B cell (primary cell): ENCODE results near the gene BIRC7. TPM values are rescaled to one million over a fixed set of nuclear protein-coding genes. Genes with fewer than 3 reads are reported as not detected.

ENCODE experiments used
- ATAC-seq: fragments of 200-7000 bp; cut with Tn5 transposase; one replicate; pipeline ENCODE4 v1.10.0; 2021; ENCODE audit warnings: low read depth, mild to moderate bottlenecking, moderate number of reproducible peaks, moderate library complexity
- CTCF ChIA-PET: fragments of 350-600 bp; sonication (Branson Sonifier 250); formaldehyde crosslinking; loops from one replicate; lab custom pipeline; 2021; ENCODE audit warnings: antibody characterized with exemption, inconsistent platforms; lab: Charles Lee
- POLR2A ChIA-PET: fragments of 350-600 bp; sonication (Branson Sonifier 250); formaldehyde crosslinking; loops from one replicate; lab custom pipeline; 2021; ENCODE audit warnings: antibody characterized with exemption; lab: Charles Lee
- DNase-seq: peaks from one replicate; pipeline ENCODE4 v3.0.0; 2013
- H2AFZ ChIP-seq: 2 replicates; pipeline ENCODE4 v1.6.1; 2012; ENCODE audit warnings: mild to moderate bottlenecking, low read depth, low read length; ENCODE audit not compliant: insufficient read depth, poor library complexity, severe bottlenecking
- H3K27ac ChIP-seq, 2 donors: 1 replicate in 1 of 2; 2 replicates in 1 of 2; pipeline ENCODE4 v1.5.1; 2012 to 2013; ENCODE audit warnings: low read length in 2 of 2, mild to moderate bottlenecking in 2 of 2, moderate library complexity in 1 of 2
- H3K27me3 ChIP-seq, 4 experiments: fragments of 200-600 bp in 1 of 4; sonication (generic) in 1 of 4; replicated peaks in 1 of 4; 1 replicate in 2 of 4; 2 replicates in 2 of 4; pipeline versions ENCODE4 v1.6.1 to v1.7.0; 2013 to 2016; ENCODE audit warnings: low read length in 3 of 4, mild to moderate bottlenecking in 2 of 4, mixed read lengths in 1 of 4, moderate library complexity in 1 of 4; ENCODE audit not compliant: insufficient read depth in 4 of 4, control insufficient read depth in 3 of 4; ENCODE audit errors: control extremely low read depth in 1 of 4
- H3K36me3 ChIP-seq, 2 experiments: replicated peaks in 1 of 2; 1 replicate in 1 of 2; 2 replicates in 1 of 2; pipeline versions ENCODE4 v1.6.1 to v1.7.1; 2013; ENCODE audit warnings: low read length in 1 of 2; ENCODE audit not compliant: insufficient read depth in 2 of 2, control insufficient read depth in 1 of 2; ENCODE audit errors: control extremely low read depth in 1 of 2, extremely low read depth in 1 of 2
- H3K4me1 ChIP-seq, 2 donors: fragments of 200-600 bp in 1 of 2; sonication (generic) in 1 of 2; 1 replicate in 1 of 2; 2 replicates in 1 of 2; pipeline versions ENCODE4 v1.5.1 to v1.6.1; 2013 to 2017; ENCODE audit warnings: low read length in 2 of 2; ENCODE audit not compliant: control insufficient read depth in 2 of 2, insufficient read depth in 2 of 2
- H3K4me2 ChIP-seq: replicated peaks from 2 replicates; pipeline ENCODE3; 2012; ENCODE audit warnings: mild to moderate bottlenecking, low read depth, low read length; ENCODE audit not compliant: poor library complexity, severe bottlenecking
- H3K4me3 ChIP-seq, 5 experiments: fragments of 200-600 bp in 1 of 5; sonication (generic) in 1 of 5; 1 replicate in 3 of 5; 2 replicates in 2 of 5; pipeline versions ENCODE4 v1.5.1 to v1.7.0; 2011 to 2016; ENCODE audit warnings: low read length in 4 of 5, mild to moderate bottlenecking in 4 of 5, low read depth in 2 of 5, control low read depth in 1 of 5, moderate library complexity in 1 of 5; ENCODE audit not compliant: insufficient read depth in 1 of 5; ENCODE audit errors: control extremely low read depth in 1 of 5, extremely low read depth in 1 of 5
- H3K79me2 ChIP-seq: fragments of 200-600 bp; sonication (generic); one replicate; pipeline ENCODE4 v1.6.0; 2016; ENCODE audit warnings: low read length; ENCODE audit not compliant: control insufficient read depth, insufficient read depth
- H3K9ac ChIP-seq: fragments of 200-600 bp; sonication (generic); 2 replicates; pipeline ENCODE4 v1.6.1; 2017; ENCODE audit warnings: mild to moderate bottlenecking, low read length, moderate library complexity
- H3K9me3 ChIP-seq, 3 donors: one replicate each; pipeline versions ENCODE4 v1.6.1 to v1.7.1; 2013; ENCODE audit warnings: low read length in 2 of 3; ENCODE audit not compliant: control insufficient read depth in 2 of 3, insufficient read depth in 1 of 3; ENCODE audit errors: control extremely low read depth in 1 of 3
- H4K20me1 ChIP-seq: 2 replicates; pipeline ENCODE4 v1.6.0; 2012; ENCODE audit warnings: mild to moderate bottlenecking, low read length; ENCODE audit not compliant: insufficient read depth, control insufficient read depth, poor library complexity, severe bottlenecking
- H3K27ac Mint-ChIP-seq: one replicate; pipeline ENCODE4 v1.8.0; 2021; ENCODE audit warnings: mixed read lengths
- H3K27me3 Mint-ChIP-seq: one replicate; pipeline ENCODE4 v1.8.0; 2021; ENCODE audit warnings: mixed read lengths
- H3K4me1 Mint-ChIP-seq: one replicate; pipeline ENCODE4 v1.8.0; 2021; ENCODE audit warnings: mixed read lengths
- H3K4me3 Mint-ChIP-seq: one replicate; pipeline ENCODE4 v1.8.0; 2021; ENCODE audit warnings: mixed read lengths
- H3K9me3 Mint-ChIP-seq: one replicate; pipeline ENCODE4 v1.8.0; 2022; ENCODE audit warnings: mixed read lengths; ENCODE audit not compliant: insufficient read depth
- EZH2 ChIP-seq: IDR thresholded peaks from 2 replicates; pipeline ENCODE4 v1.6.1; 2012; ENCODE audit warnings: borderline replicate concordance, low read depth, mild to moderate bottlenecking, moderate library complexity, low read length; ENCODE audit not compliant: insufficient read depth, poor library complexity, severe bottlenecking
- WGBS: methylation state at CpG from one replicate; pipeline ENCODE4 v1.1.5; 2013; ENCODE audit warnings: missing lambda C conversion rate; ENCODE audit not compliant: insufficient coverage; 5-methylcytosine and 5-hydroxymethylcytosine counted together
- intact Hi-C: fragments of 100-400 bp; cut with micrococcal nuclease; formaldehyde crosslinking; loops from one replicate; pipeline ENCODE4 v1.10.0; 2022
- polyA minus RNA-seq: library from RNA; depleted of rRNA, polyadenylated mRNA; stranded (reverse); fragments of >200 nt; gene quantifications from 2 replicates; pipeline ENCODE4 v1.2.3, GENCODE V29; 2012
- polyA plus RNA-seq: library from polyadenylated mRNA; depleted of rRNA; stranded (reverse); fragments of >200 nt; gene quantifications from 2 replicates; pipeline ENCODE4 v1.2.3, GENCODE V29; 2012
- total RNA-seq, 2 donors: library from RNA; stranded (reverse); fragments of 120-200 nt in 1 of 2; gene quantifications; 1 replicate in 1 of 2; 2 replicates in 1 of 2; pipeline versions ENCODE4 v1.2.3 to v1.2.4, GENCODE V29; 2013 to 2022
- TF ChIP-seq, protein P1 (sequence below): fragments of 200-600 bp; IDR thresholded peaks from one replicate; pipeline ENCODE4 v1.8.0; 2022; ENCODE audit warnings: antibody characterized with exemption, mild to moderate bottlenecking

BIRC7 gene, protein sequence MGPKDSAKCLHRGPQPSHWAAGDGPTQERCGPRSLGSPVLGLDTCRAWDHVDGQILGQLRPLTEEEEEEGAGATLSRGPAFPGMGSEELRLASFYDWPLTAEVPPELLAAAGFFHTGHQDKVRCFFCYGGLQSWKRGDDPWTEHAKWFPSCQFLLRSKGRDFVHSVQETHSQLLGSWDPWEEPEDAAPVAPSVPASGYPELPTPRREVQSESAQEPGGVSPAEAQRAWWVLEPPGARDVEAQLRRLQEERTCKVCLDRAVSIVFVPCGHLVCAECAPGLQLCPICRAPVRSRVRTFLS
- total RNA-seq (not detected in 2 replicates), polyA plus RNA-seq (0.12 TPM in 1 of 2 replicates, not detected in the other), polyA minus RNA-seq (not detected in 2 replicates)
- 0.05 TPM for total RNA-seq (2013)

DNA sequence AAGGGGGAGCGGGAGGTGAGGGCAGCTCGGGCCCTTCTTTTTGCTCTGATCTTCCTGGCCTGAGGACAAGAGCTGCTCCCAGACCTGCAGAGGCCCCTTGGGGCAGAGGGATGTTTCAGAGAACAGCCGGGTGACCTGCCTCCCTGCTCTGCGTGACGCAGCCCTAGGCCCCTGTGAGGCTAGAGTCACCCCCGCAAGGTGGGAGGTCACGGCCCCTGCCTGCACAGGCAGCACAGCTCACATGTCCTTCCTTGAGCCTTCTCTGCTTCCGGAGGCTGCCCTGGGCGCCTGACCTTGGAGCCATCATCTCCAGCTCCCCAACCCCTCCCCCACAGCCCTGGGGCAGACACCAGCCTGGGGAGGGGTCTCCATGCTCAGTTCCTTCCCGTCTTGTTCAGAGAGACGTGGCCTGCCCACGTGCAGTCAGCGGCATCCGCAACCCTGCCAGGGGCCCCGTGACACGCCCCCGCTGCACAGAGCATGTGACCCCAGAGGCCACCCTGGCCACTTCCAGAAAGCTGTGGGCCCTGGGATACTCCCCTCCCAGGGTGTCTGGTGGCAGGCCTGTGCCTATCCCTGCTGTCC, at the start of gene BIRC7:
BIRC7 (plus strand) TSS at position 507 of the 585 bp plus-strand sequence. CDS start 192 bp downstream, outside the sequence.
- peaks cover 0 to 13% (median 0%) of the 10 kb centered on the region in 3 donors for H3K9me3 ChIP-seq
- no peak within 1 kb of the TSS for H3K4me3 ChIP-seq
- H3K27me3 Mint-ChIP-seq, result peaks cover 24% of the 10 kb centered on the region
- ATAC-seq, result no peak
- peaks cover 0 to 4% of the 10 kb centered on the region in 2 donors for H3K4me1 ChIP-seq
- H3K4me3 Mint-ChIP-seq, result no peak within 1 kb of the TSS
- ChIA-PET POLR2A (interaction anchor here (0.6 kb wide), 1 partner anchor 7 kb away, joined by 9 read pairs; no protein-coding TSS in a partner anchor), CTCF (interaction anchor here (1.8 to 4.7 kb wide), 2 partner anchors 12 to 146 kb away, joined by 4 to 35 read pairs; no protein-coding TSS in a partner anchor)
- peaks cover 0 to 32% (median 8%) of the 10 kb centered on the region in 4 experiments for H3K27me3 ChIP-seq
- DNase-seq, result no peak
- no peaks in the 10 kb centered on the region for H3K79me2 ChIP-seq
- peaks cover 3% of the 10 kb centered on the region for H3K4me1 Mint-ChIP-seq
- no peak within 1 kb of the TSS for H3K4me2 ChIP-seq
- H2AFZ ChIP-seq, result no peak within 1 kb of the TSS
- no peaks in the 10 kb centered on the region for H4K20me1 ChIP-seq
- H3K9ac ChIP-seq, result no peak within 1 kb of the TSS
- WGBS, result 48% methylated on average over 17 of the region's 17 CpGs
- H3K27ac Mint-ChIP-seq, result peak within 1 kb of the TSS; percentile 10
- TF ChIP-seq EZH2, result no peak
- TF ChIP-seq, protein P1, sequence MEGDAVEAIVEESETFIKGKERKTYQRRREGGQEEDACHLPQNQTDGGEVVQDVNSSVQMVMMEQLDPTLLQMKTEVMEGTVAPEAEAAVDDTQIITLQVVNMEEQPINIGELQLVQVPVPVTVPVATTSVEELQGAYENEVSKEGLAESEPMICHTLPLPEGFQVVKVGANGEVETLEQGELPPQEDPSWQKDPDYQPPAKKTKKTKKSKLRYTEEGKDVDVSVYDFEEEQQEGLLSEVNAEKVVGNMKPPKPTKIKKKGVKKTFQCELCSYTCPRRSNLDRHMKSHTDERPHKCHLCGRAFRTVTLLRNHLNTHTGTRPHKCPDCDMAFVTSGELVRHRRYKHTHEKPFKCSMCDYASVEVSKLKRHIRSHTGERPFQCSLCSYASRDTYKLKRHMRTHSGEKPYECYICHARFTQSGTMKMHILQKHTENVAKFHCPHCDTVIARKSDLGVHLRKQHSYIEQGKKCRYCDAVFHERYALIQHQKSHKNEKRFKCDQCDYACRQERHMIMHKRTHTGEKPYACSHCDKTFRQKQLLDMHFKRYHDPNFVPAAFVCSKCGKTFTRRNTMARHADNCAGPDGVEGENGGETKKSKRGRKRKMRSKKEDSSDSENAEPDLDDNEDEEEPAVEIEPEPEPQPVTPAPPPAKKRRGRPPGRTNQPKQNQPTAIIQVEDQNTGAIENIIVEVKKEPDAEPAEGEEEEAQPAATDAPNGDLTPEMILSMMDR, result no peak
- H3K27ac ChIP-seq, result no peak within 1 kb of the TSS
- no peaks in the 10 kb centered on the region for H3K9me3 Mint-ChIP-seq
- no peaks in the 10 kb centered on the region for H3K36me3 ChIP-seq
- intact Hi-C loops, result no loop called here

DNA sequence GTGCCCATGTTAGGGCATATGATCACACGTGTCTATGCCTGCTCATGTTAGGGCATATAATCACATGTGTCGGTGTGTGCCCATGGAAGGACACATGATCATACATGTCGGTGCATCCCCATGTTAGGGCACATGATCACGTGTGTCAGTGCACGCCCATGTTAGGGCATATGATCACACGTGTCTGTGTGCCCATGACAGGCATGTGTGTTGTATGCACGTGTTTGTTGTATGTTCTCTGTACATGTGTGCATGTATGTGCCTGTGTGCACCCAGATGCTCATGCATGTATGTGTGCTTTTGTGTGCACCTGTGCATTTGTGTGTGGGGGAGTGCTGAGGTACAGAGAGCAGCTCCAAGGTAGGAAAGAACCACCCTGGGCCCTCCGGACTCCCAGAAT, 49.6 kb upstream of the BIRC7 start:
- 94% methylated on average over 8 of the region's 8 CpGs for WGBS
- no peak for DNase-seq
- H3K27ac ChIP-seq, result no peak overlapping the region
- H3K36me3 ChIP-seq, result no peaks in the 10 kb centered on the region
- Mint-ChIP-seq H3K9me3 (no peaks in the 10 kb centered on the region), H3K4me3 (no peak overlapping the region), H3K4me1 (no peaks in the 10 kb centered on the region), H3K27ac (no peak overlapping the region), H3K27me3 (peaks cover 6% of the 10 kb centered on the region)
- H4K20me1 ChIP-seq, result no peaks in the 10 kb centered on the region
- intact Hi-C loops, result no loop called here
- no peaks in the 10 kb centered on the region for H3K9me3 ChIP-seq
- H3K9ac ChIP-seq, result no peak overlapping the region
- TF ChIP-seq, protein P1, result no peak
- no peak for TF ChIP-seq EZH2
- no peak overlapping the region for H3K4me3 ChIP-seq
- H3K79me2 ChIP-seq, result no peaks in the 10 kb centered on the region
- no peak overlapping the region for H2AFZ ChIP-seq
- no peaks in the 10 kb centered on the region for H3K4me1 ChIP-seq
- peaks cover 0 to 22% (median 3%) of the 10 kb centered on the region in 4 experiments for H3K27me3 ChIP-seq
- CTCF ChIA-PET, result no interaction called here
- POLR2A ChIA-PET, result no interaction called here
- ATAC-seq, result no peak
- H3K4me2 ChIP-seq, result no peak overlapping the region
